SK-N-SH treated with all-trans-retinoic acid at 6 μM for 48 hours (cell line): ENCODE data around the gene CCDC85C.

ENCODE experiments used
- BACH2 ChIP-seq: fragments of 250-450 bp; sonication (Bioruptor Pico); IDR thresholded peaks from 2 replicates; pipeline ENCODE4 v1.9.0; 2021; ENCODE audit warnings: mild to moderate bottlenecking, borderline replicate concordance
- CREB5 ChIP-seq: fragments of 250-450 bp; sonication (Bioruptor Pico); IDR thresholded peaks from 2 replicates; pipeline ENCODE4 v1.5.1; 2020; ENCODE audit warnings: low read depth, mild to moderate bottlenecking, moderate library complexity
- CSDC2 ChIP-seq: fragments of 250-450 bp; sonication (Bioruptor Pico); IDR thresholded peaks from 2 replicates; pipeline ENCODE4 v1.5.0; 2020; ENCODE audit warnings: mild to moderate bottlenecking, moderate library complexity
- CSRNP3 ChIP-seq: fragments of 250-450 bp; sonication (Bioruptor Pico); IDR thresholded peaks from 2 replicates; pipeline ENCODE4 v1.5.1; 2021; ENCODE audit warnings: mild to moderate bottlenecking, moderate library complexity
- GLIS3 ChIP-seq: fragments of 250-450 bp; sonication (Bioruptor Pico); IDR thresholded peaks from 2 replicates; pipeline ENCODE4 v1.5.0; 2020; ENCODE audit warnings: mild to moderate bottlenecking, moderate library complexity
- ISL1 ChIP-seq: fragments of 250-450 bp; sonication (Bioruptor Pico); IDR thresholded peaks from 2 replicates; pipeline ENCODE4 v2.1.2; 2022; ENCODE audit warnings: mild to moderate bottlenecking, moderate library complexity
- OSR1 ChIP-seq: fragments of 250-450 bp; sonication (Bioruptor Pico); IDR thresholded peaks from 2 replicates; pipeline ENCODE4 v1.8.0; 2022; ENCODE audit warnings: moderate library complexity, mild to moderate bottlenecking, inconsistent platforms

GRCh38 chr14:99548871-99549515 lies 55.0 kb downstream of the CCDC85C start:
- TF ChIP-seq ISL1 (CRISPR knock-in tag) = no peak
- TF ChIP-seq CSDC2 (CRISPR knock-in tag) = no peak
- no peak for TF ChIP-seq GLIS3
- no peak for TF ChIP-seq BACH2
- no peak for TF ChIP-seq CREB5 (CRISPR knock-in tag)
- TF ChIP-seq CSRNP3 (CRISPR knock-in tag) = no peak
- no peak for TF ChIP-seq OSR1 (CRISPR knock-in tag)
